Occipital lobe (tissue), 2 donors: ENCODE results near the gene LINC01488. TPM values are rescaled to one million over a fixed set of nuclear protein-coding genes. Genes with fewer than 3 reads are reported as not detected.

Experiments
- DNase-seq: peaks from one replicate; lab custom pipeline; 2025; lab: John Stamatoyannopoulos, UW
- total RNA-seq: library from RNA; depleted of rRNA; stranded (reverse); fragments of >200 nt; gene quantifications from one replicate; pipeline ENCODE4 v1.2.3, GENCODE V29; 2014

Gene LINC01488
- total RNA-seq, 1 donor from 2014 or later: not detected

DNA sequence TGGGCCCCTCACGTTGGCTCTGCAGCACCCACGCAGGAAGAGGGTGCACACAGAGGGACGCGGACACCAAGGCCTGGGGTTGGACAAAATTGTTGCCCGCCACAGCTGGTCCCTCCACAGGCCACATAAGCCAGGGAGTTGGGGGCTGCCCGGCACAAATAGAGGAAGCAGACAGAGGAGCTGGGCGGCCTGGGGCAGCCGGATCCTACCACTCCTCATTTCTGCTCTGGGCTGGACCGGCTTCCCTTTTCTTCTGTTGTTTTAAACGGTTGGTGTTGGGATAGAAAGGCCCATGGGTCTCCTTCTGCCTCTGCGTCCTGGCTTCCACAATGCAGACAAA lies 36.4 kb upstream of the LINC01488 start:
- DNase-seq: no peak

DNA sequence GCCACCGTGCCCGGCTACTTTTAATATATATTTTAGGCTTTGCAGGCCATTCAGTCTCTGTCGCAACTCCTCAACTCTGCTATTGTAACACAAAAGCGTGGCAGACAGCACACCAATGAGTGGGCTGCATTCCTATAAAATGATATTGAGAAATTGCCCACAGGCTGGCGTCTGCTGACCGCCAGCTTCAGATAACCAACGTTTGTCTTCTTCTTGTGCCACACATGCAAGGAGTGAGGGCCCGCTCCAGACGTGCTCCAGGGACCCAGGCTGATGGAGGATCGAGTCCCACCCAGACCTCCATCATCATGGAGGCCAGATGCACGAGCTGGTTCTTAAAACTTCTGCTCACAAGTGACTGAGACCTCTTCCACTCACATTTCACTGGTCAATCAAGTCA lies 35.4 kb upstream of the LINC01488 start:
- DNase-seq: no peak

- no peak for DNase-seq
Observed at GRCh38 chr11:69447786-69448185, 33.7 kb upstream of the LINC01488 start.

GRCh38 chr11:69448471-69449284 lies 32.8 kb upstream of the LINC01488 start:
- no peak for DNase-seq

DNA sequence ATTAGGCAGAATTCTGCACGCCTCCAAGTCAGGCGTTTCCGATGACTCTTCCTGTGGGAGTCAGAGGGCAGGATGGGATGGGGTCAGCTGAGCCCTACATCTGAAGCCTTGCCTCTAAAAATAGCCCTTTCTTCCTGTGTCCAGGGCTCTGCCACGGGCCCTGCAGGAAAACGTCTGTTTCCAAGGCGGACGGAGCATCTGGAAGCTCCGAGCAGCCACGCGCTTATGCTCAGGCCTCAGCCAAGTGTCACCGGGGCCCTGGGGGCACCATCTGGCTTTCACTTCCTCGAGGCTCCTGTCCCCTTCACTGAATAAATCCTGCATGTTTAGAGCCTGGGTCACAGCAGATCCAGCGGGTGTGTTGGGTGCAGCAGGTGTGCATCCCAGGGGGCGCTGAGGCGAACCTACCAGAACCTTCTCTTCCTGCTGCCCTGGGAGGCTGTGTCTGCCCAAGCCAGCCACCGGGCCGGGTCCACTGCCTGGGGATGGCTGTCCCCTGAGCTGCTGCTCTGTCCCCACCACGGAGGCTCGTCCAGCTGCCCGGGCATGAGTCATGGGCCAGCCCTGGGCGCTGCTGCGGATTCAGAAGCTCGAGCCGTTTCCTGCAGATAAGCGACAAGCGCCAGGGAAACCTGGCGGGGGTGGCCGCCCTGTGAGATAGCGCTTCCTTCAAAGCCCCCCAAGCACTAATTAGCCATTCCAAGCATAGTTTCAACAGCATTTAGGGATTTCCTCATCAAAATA lies 32.0 kb upstream of the LINC01488 start:
- no peak for DNase-seq

DNA sequence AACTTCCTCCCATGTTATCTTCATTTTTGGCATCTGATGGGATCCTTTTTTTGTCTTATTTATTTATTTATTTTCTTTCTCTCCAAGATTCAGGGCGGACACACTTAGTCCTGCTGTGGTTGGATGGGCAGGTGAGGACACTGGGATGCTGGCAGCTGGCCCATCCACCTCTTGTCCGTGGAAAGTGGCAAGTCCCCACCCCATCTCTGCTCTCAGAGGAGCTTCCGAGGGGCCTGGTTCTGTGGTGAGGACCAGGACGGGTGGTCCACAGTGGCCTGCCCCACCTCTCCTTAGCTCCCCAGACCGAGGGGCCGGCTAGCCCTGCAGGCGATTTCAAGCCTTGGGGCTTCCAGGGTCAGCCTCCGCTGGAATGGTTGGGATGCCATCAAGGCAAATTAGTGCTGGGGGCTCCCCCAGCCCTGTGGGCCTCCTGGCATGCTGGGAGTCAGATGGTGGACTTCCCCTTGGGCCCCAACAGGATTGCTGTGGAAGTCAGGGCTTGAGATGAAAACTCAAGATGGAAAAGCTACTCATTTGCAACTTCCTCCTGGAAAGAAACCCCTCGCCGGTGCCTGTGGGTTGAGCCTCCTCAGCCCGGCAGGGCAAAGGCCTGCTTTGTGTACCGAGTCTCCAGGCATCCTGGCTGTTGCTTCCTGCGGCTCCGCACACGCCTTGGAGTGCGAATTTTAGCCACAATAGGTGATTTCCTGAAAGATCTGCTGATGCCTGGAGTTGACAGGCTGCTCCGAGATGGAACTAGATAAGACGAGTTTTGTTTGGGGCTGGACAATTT lies 31.2 kb upstream of the LINC01488 start:
- no peak for DNase-seq

DNA sequence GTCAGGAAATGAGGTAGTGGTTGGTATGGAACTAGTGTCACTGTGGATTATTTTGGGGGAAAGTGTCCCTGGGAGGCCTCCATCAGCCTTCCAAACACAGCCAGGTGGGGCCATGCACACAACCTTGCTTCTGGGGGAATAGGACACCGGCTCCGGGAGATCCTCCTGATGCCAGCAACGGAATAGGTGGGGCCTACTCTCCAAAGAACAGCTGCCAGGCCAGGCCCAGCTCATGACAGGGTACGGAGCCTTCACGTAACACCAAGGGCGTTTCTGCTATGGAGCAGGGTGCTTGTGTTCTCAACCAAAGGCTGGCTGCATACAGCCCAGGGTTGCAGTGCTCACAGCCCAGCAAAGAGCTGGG lies 30.6 kb upstream of the LINC01488 start:
- DNase-seq: no peak

- no peak for DNase-seq
Observed at GRCh38 chr11:69451289-69451688, 30.2 kb upstream of the LINC01488 start.

- DNase-seq: no peak
Observed at GRCh38 chr11:69452206-69452987, 29.1 kb upstream of the LINC01488 start.

DNA sequence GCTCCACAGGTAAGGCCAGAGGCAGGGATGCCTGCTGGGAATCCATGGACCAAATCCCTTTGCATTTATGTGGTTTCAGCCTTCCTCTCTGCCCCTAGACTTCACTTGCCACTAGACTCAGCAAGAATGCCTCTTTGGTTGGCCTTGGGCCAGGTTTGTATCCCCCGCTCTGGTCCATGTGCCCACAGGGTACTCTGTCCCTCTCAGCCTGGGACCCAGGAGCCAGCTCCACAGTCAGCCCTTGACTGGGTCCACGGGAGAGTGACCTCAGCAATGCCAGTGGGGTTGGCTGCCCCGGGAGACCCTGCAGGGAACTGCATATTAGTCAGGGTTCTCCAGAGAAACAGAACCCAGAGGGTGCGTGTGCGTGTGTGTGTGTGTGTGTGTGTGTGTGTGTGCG lies 28.3 kb upstream of the LINC01488 start:
- no peak for DNase-seq

DNA sequence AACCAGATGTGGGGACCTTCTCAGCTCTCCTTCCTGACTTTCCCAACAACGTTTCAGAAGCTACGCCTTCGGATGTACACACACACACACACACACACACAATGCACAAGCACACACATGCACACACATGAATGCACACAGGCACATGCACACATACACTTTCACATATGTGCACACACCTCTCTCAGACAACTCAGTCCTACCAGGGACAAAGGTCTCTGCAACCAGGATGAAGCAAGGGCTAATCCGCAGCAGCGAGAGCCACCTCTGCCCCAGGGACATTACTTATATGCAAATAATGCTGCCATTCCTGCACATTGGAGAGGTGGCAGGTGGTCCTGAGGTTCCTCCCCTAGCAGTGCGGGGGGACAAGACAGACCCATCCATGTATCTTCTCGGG lies 27.4 kb upstream of the LINC01488 start:
- no peak for DNase-seq

- no peak for DNase-seq
Observed at GRCh38 chr11:69455969-69456368, 25.5 kb upstream of the LINC01488 start.

GRCh38 chr11:69456712-69457111 lies 24.8 kb upstream of the LINC01488 start:
- no peak for DNase-seq

- no peak for DNase-seq
Observed at GRCh38 chr11:69459848-69460539, 21.5 kb upstream of the LINC01488 start.

DNA sequence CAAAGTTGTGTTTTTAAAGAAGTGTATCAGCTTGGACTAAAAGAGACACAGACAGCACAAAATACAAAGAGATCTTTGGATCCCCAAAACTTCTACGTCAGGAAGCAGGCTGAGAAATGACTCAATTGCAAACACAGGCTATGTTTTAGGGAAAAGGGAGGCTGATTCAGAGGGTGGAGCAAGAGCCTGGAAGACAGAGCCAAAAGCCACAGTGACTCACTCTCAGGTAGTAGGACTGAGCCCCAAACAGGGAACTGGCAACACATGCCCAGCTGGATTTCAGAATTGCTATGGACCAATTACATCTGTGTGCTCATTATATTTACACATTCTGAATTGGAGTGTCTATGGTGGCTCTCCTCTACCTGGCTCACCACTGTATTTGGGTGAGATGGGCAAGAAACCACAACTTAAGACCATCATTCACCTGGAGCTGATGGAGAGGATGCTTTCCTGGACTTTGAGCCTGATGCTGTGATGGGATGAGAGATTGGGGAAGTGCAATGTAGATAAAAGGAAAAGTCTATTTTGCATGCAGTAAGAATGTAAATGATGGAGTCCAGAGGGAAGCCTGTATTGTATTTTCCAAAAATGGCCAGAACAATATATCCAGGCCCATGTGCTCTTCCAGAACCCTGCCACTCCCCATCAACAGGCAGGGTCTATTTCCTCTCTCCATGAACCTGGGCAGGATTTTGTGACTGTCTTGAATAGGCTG lies 20.8 kb upstream of the LINC01488 start:
- no peak for DNase-seq

- no peak for DNase-seq
Observed at GRCh38 chr11:69461272-69461962, 20.0 kb upstream of the LINC01488 start.

DNA sequence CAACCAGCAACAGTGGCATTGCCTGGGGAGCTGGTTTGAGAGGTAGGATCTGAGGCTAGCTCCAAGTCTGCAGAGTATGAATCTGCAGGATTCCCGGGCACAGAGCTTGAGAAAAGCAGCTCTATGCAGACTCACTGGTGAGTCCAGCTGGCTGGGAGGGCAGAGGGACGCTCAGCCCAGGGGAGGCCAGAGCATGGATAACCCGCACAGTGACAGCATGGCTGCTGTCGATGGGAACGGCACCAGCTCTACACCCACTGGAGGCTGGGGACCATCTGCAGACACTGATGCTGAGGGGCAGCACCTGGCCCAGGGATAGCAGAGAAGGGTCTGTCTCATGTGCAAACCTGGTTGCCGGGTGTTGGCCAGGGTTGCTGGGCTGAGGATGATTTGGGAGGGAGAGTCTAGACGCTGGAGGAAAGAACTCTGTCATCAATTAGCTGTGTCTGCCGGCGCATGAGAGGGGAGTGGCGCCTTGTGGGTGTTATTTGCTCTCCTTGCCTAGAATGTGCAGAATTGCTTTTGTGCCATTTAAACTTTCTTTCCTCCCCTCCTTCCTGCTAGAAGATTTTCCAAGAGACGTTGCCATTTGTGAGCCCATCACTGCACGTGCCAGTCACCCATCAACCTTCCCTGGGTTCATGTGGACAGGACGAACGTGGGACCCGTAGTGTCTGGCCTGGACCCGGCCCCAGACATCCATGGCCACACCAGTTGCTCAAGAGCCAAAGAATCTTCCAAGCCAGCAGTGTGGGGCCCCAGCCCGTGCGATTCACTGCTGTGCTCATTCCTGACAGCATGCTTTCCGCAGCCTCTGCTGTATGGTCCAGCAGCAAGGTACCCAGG lies 19.1 kb upstream of the LINC01488 start:
- no peak for DNase-seq

- DNase-seq: no peak
Observed at GRCh38 chr11:69463181-69463994, 18.1 kb upstream of the LINC01488 start.
